Fibroblast of skin of abdomen (primary cell): ENCODE data around the gene UMODL1.

ENCODE experiments used
- DNase-seq: peaks from one replicate; pipeline ENCODE4 v3.0.0-alpha.2; 2013

The UMODL1 gene

DNA sequence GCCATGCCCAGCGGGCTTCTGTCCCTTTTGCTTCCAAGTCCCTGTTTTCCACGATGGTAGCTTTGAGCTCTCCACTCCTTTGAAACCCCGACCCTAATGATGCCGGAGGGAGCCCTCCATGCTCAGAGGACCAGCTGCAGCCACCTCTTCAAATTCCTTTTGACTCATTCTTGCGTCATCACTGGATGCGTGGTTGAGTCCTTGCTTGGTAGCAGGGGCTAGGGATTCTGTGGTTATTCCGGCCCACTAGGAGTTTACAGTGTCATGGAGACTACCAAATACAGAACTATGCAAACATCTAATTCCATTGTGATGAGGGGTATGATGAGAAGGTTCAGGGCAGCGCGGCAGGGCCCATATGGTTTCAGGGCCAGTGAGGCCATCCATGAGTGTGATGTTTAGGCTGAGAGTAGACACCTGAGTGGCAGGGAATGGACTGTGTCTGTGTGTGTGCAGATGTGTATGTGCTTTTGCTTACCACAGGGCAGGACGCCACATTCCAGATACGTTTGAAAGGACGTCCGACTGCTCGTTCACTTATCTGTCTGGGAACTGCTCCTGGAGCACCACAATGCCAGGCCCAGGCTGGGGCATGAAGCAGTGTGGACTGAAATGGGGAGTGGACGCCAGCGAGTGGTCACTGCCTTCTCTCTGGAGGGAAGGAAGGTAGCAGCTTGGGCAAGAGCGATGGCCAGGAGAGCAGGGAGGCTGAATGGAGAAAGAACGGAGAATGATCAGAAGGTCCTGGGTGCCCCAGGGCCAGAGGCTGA, 30.5 kb upstream of the UMODL1 start:
- DNase-seq: peak; percentile 100

DNA sequence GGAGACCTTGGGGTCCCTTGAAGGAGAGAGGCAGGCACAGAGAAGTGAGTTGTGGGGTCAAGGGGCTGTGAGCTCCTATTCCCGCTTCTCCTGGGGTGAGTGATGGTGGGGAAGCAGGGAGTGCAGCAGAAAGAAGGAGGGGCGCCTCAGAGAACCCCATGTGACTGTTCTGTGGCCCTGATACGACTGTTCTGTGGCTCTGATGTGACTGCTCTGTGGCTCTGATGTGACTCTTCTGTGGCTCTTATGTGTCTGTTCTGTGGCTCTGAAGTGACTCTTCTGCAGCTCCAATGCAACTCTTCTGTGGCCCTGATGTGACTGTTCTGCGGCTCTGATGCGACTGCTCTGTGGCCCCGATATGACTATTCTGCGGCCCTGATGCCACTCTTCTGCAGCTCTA, 29.9 kb upstream of the UMODL1 start:
- no peak for DNase-seq

DNA sequence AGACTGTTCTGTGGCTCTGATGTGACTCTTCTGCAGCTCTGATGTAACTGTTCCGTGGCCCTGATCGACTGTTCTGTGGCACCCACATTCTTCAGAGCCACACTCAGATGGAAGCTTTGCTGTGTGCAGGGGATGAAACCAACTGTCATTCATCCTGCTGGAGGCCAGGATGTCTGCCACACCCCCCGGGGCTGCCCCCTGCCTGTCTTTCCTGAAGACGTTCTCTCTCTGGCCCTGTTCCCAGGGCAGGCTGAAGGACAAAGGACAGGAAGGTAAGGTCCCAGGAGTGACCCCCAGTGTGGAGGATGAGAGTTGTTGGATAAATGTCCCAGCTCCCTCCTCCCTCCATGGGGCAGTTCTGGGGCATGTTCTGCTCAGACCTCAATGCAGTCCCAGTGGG, 29.4 kb upstream of the UMODL1 start:
- DNase-seq: peak; percentile 13

DNA sequence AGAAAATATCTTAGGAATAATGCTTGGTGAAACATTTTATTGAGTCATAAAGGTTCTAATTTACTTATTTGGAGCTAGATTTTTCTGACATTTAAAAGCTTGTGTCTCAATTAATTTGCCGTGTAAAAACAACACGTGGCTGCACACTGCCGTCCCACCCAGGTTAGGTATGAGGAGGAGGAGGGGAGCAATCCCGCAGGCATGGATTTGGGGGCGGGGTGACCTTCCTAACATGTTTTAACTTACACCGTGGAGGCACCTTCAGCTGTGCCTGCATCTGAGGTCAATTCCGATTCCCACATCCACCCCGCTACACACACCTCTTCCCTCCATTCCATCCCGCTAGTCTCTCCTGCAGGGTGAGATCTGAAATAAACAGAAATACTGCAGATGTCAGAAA, 28.5 kb upstream of the UMODL1 start:
- DNase-seq: no peak

DNA sequence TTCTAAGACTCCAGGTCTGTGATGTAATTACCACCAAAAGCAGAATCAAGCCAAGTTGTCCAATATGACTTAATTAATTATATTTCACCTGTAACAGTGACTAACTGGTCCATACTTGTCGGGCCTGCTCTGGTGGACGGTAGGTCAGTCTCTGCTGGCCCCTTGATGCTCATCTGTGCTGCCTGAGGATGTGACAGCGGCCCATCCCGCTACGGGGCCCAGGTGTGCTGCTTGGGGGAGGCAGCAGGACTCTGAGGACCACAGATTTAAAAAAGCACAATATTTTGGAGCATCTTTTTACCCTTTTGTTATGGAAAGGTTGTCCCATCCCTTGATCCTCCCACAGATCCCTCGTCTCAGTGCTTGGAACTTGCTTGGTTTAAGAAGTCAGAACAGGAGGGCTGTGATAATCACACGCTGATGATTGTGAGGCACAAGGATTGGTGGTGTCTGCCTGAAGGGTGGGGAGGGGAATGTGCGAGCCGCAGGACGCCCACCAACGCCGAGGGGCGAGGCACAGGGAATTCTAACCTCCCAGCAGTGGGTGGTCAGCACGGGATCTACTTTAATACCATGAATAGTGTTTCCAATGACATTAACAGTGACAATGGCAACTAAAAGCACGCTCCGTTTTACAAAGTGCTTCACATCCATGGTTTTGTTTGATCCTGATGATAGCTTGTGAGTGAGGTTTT, 27.8 kb upstream of the UMODL1 start:
- DNase-seq: no peak

DNA sequence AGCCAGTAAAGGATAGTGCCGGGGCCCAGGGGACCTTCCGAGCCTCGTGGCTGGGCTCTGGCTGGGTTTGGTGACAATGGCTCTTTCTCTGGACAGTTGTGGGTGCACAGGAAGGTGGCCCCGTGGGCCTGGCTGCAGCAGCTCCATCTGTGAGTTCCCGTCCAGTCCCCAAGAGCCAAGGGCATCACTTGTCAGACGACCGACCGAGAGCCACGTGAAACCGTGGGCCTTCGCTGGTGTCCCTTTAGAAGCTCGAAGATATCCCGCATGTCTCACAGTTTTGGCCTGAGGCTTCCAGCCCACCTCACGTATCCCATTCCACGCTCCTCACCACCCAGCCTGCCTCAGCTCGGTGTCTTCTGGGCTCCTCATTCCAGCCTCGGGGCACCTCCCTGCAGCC, 27.2 kb upstream of the UMODL1 start:
- no peak for DNase-seq

DNA sequence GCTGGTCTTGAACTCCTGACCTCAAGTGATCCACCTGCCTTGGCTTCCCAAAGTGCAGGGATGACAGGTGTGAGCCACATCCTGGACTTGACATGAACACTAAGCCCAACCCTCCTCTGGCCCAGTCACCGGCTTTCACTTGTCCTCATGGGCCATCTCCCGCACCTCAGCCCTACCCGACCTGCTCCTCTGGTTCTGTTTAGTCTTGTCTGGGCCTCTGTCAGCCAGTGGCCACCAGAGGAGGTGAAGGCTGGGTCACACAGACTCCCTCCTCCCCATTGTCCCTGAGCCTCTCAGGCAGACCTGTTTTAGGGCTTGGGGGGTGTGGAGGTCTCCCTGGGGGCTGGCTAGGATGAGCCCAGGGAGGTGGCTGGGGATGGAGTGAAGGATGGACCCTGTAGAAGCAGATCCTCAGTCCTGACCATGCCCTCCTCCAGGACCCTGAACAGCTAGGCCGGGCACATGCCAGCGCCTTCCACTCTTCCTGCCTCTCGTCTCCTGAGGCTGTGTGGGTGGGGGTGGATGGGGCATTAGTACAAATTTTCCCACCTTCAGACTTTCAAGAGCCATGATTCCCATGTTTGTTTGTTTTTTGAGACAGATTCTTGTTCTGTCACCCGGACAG, 26.1 kb upstream of the UMODL1 start:
- DNase-seq: no peak

- DNase-seq: peak; percentile 88
Measured at GRCh38 chr21:42047821-42048613, 23.1 kb upstream of the UMODL1 start.

DNA sequence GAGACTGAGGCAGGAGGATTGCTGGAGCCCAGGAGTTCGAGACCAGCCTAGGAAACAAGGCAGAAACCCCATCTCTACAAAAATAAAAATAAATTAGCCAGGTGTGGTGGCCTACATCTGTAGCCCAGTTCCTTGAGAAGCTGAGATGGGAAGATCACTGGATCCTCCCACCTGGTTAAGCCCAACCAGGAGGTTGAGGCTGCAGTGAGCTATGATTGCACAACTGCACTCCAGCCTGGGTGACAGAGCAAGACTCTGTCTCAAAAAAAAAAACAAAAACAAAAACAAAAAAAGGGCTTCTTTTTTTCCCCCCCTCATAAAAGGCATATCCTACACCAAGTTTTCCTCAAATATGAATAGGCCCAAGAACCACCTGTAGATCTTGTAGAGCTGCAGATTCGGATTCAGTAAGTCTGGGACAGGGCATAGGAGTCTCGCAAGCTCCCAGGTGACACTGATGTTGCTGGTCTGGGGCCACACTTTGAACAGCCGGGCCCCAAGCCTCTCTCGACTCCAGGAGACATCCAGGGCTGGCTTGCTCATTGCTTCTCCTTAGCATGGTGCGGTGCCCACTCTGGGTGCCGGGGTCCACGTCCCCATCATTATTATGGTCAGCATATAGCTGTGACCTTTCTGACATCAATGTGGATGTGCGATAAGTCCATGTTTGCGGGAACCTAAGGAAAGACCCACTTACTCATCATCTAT, 22.1 kb upstream of the UMODL1 start:
- no peak for DNase-seq

DNA sequence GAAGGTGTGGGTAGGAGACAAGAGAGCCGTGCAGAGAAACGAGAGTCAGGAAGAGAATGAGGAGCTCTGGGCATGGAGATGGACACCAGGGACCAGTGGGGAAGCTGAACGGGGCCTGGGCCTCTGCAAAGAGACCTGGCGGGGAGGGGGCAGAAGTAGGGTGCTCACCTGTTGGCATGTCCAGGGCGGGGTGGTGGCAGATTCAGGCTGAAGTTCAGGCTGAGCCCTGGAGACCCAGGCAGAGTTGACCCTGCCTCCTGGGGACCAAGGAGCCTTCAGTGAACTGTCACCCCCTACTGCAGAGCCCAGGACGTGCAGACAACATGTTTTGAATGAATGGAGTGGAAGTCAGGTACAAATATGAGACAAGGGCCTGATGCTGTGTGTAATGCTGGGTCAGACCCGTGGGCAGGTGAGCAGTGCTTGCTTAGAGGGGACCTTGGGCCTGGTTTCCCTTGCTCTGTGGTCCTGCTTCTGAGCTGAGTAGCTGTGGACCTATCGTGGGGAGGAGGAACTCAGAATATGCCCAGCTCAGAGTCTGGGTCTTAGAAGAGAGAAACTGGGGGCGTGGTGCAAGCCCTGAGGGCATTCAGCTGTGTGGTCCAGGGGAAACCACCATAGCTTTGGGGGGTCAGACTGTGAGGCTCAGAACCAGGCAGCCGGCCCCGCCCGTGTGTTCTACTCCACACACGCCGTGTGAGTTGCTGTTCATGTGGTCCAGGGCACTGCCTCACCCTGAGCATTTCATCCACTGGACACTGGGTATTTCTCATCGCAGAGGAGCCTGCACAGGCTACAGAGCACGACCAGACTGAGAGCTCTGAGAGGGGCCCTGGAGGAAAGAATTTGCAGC, 21.3 kb upstream of the UMODL1 start:
- DNase-seq: no peak

GRCh38 chr21:42051788-42052187, 19.3 kb upstream of the UMODL1 start:
- no peak for DNase-seq

DNA sequence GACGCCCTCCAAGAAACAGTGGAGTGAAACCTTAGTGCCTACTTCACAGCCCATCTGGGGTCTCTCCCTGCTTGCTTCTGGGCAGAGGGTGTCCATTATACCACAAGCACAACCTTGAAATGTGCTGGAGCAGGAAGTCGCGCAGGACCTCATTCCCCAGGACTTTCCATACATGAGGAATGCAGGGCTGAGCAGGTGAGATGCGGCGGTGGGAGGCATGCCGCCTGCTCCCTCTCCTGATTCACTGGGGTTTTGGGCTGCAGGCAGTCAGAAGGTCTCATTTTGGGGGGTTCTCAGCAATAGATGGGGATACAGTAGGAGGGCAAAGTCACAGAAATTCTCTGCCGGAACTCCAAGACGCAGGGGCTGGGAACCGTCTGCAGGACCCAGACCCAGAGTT, 15.7 kb upstream of the UMODL1 start:
- DNase-seq: no peak

GRCh38 chr21:42056468-42056867, 14.6 kb upstream of the UMODL1 start:
- no peak for DNase-seq

DNA sequence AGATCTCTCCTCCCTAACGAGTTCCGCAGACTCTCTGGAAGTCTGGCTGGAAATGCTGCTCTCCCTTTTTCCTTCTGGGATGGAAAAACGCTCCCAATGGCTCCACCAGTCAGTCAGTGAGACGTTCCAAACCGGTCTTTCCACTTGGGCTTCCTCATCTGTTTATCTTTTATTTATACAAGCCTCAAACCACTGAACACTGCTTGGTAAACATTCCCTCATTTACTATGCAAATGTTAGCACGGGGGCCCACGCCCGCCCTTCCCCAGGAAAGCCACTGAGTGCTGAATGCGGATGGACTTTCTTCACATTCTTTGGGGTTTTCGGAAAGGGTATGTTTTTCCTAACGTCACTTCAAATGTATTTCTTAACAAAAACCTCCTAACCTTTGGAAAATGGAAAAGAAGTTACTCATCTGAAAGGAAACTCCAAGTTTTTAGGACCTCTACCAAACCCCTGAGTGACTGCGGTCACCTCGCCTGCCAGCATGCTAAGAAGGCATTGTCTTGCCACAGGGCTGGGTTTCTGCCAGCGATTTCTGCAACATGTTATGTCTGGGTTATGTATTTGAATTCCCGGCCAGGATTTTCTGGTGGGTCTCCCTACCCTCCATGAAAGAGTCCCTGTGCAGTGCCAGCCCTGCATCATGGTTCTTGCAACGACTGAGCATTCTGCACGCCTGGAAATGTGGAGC, 14.0 kb upstream of the UMODL1 start:
- peak; percentile 77 for DNase-seq

GRCh38 chr21:42057851-42058437, 13.2 kb upstream of the UMODL1 start:
- no peak for DNase-seq

DNA sequence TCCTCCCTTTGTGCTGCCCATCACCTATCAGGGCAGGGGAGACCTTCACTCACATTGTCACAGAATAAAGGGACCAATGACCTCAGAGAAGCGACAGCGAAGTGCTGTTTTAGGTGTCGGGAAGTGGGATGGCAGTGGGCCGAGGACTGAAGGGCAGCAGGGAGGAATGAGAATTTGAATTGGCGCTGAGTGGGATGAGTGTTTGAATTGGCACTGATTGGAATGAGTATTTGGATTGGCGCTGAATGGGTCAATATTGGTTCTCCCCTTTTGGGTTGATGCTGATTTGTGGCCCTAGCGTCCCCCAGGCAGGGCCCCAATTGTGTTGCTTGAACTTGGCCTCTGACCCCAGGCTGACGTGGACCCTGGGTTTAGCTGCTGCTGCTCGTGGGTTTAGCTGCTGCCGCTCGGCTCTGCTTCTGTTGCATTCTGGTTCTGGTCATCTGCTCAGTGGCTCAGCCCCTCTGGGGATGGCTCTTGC, 12.4 kb upstream of the UMODL1 start:
- DNase-seq: no peak

DNA sequence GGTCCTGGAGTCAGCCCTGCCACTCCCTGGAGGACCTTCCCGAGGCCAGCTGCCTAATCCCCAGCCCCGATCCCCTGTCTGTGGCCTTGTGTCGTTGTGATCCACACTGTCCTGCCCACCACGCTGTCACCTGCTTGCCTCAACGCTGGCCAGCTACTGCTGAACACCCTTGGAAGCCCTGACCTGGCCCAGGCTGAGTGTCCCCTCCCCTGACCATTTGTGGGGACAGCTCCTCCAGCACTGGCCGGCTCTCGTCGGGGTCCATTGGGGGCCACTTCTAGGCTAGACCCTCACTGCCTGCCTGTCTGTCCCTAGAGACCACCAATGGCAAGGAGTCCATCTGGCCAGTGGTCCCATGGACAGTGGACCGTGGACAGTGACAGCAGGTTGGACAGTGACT, 12.0 kb upstream of the UMODL1 start:
- DNase-seq: no peak

- no peak for DNase-seq
Measured at GRCh38 chr21:42059721-42060120, 11.4 kb upstream of the UMODL1 start.

- DNase-seq: no peak
Measured at GRCh38 chr21:42060166-42060565, 11.0 kb upstream of the UMODL1 start.
